Measurements from ENCODE around the gene IRF2BP1.

GRCh38 chr19:45886427-45887199 is 672 bp upstream of the IRF2BP1 start:
- TF ChIP-seq, protein P1, sequence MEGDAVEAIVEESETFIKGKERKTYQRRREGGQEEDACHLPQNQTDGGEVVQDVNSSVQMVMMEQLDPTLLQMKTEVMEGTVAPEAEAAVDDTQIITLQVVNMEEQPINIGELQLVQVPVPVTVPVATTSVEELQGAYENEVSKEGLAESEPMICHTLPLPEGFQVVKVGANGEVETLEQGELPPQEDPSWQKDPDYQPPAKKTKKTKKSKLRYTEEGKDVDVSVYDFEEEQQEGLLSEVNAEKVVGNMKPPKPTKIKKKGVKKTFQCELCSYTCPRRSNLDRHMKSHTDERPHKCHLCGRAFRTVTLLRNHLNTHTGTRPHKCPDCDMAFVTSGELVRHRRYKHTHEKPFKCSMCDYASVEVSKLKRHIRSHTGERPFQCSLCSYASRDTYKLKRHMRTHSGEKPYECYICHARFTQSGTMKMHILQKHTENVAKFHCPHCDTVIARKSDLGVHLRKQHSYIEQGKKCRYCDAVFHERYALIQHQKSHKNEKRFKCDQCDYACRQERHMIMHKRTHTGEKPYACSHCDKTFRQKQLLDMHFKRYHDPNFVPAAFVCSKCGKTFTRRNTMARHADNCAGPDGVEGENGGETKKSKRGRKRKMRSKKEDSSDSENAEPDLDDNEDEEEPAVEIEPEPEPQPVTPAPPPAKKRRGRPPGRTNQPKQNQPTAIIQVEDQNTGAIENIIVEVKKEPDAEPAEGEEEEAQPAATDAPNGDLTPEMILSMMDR (IDR thresholded peaks at IDR 0.05; ENCODE audit: low read depth, low read length, missing input control): no peak
- TF ChIP-seq, protein P2, sequence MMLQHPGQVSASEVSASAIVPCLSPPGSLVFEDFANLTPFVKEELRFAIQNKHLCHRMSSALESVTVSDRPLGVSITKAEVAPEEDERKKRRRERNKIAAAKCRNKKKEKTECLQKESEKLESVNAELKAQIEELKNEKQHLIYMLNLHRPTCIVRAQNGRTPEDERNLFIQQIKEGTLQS (IDR thresholded peaks at IDR 0.05): no peak
- TF ChIP-seq HNF4A (conservative IDR thresholded peaks at IDR 0.05) (no peak), JUND (IDR thresholded peaks at IDR 0.05) (peak in 1 of 2 donors; percentile 11)
- TF ChIP-seq, protein P3, sequence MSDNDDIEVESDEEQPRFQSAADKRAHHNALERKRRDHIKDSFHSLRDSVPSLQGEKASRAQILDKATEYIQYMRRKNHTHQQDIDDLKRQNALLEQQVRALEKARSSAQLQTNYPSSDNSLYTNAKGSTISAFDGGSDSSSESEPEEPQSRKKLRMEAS (IDR thresholded peaks at IDR 0.05): peak; percentile 76

All from liver (tissue), 3 donors.